Suprapubic skin (tissue), 4 donors: ENCODE measurements around the gene C8G.

Experiments
- CTCF ChIP-seq, 2 donors: fragments of 200-600 bp in 1 of 2; fragments of 450-650 bp in 1 of 2; sonication (generic) in 1 of 2; IDR thresholded peaks; one replicate each; pipeline ENCODE4 v1.5.1; 2016 to 2019; ENCODE audit warnings: antibody characterized with exemption in 2 of 2, mild to moderate bottlenecking in 1 of 2, moderate library complexity in 1 of 2
- EP300 ChIP-seq: sonication (generic); formaldehyde crosslinking; IDR thresholded peaks from one replicate; pipeline ENCODE4 v1.6.1; 2017; ENCODE audit warnings: antibody characterized with exemption
- POLR2A ChIP-seq, 2 donors: fragments of 450-650 bp; IDR thresholded peaks; one replicate each; pipeline ENCODE4 v1.6.1; 2017; ENCODE audit warnings: antibody characterized with exemption in 2 of 2, mild to moderate bottlenecking in 2 of 2, moderate library complexity in 2 of 2
- POLR2AphosphoS5 ChIP-seq, 3 donors: sonication (generic); formaldehyde crosslinking; IDR thresholded peaks; one replicate each; pipeline ENCODE4 v1.6.1; 2017; ENCODE audit warnings: antibody characterized with exemption in 3 of 3

GRCh38 chr9:136991993-136992818 is 47.2 kb downstream of the C8G start, which contains the start of gene PAXX:
- TF ChIP-seq POLR2A (IDR thresholded peaks at IDR 0.05), result no peak
- no peak for TF ChIP-seq CTCF (IDR thresholded peaks at IDR 0.05)
- TF ChIP-seq POLR2AphosphoS5 (IDR thresholded peaks at IDR 0.05), result no peak
- no peak for TF ChIP-seq EP300
